T47D (cell line): Measurements from ENCODE around the gene B4GALT6.

Experiments used
- DNase-seq, 2 experiments: peaks; one replicate each; pipeline versions ENCODE4 v3.0.0 to v3.0.0-alpha.2; 2011 to 2012; ENCODE audit warnings: low read depth in 1 of 2, low spot score in 1 of 2
- JUND ChIP-seq: IDR thresholded peaks from 2 replicates; pipeline ENCODE4 v1.6.1; 2012; ENCODE audit warnings: low read depth
- in situ Hi-C: cut with HindIII; loops from 2 replicates; pipeline ENCODE4 v1.10.0; 2016; ENCODE audit warnings: low sequenced_read_pairs, low pct_unique_long_range_greater_than_20kb

B4GALT6 gene

GRCh38 chr18:31606265-31606664, 78.1 kb downstream of the B4GALT6 start:
- no peak for TF ChIP-seq JUND
- in situ Hi-C loops: no loop called here
- DNase-seq: no peak

GRCh38 chr18:31603315-31603714, 81.1 kb downstream of the B4GALT6 start:
- no peak for TF ChIP-seq JUND
- no peak for DNase-seq
- in situ Hi-C loops: no loop called here

GRCh38 chr18:31598021-31598805, 86.2 kb downstream of the B4GALT6 start:
- TF ChIP-seq JUND: no peak
- no peak for DNase-seq
- in situ Hi-C loops: no loop called here

GRCh38 chr18:31596081-31596872, 88.1 kb downstream of the B4GALT6 start:
- TF ChIP-seq JUND: no peak
- no peak for DNase-seq
- in situ Hi-C loops: no loop called here

- in situ Hi-C loops: no loop called here
- no peak for DNase-seq
- TF ChIP-seq JUND: no peak
Measured at GRCh38 chr18:31595121-31595771, 89.1 kb downstream of the B4GALT6 start.

DNA sequence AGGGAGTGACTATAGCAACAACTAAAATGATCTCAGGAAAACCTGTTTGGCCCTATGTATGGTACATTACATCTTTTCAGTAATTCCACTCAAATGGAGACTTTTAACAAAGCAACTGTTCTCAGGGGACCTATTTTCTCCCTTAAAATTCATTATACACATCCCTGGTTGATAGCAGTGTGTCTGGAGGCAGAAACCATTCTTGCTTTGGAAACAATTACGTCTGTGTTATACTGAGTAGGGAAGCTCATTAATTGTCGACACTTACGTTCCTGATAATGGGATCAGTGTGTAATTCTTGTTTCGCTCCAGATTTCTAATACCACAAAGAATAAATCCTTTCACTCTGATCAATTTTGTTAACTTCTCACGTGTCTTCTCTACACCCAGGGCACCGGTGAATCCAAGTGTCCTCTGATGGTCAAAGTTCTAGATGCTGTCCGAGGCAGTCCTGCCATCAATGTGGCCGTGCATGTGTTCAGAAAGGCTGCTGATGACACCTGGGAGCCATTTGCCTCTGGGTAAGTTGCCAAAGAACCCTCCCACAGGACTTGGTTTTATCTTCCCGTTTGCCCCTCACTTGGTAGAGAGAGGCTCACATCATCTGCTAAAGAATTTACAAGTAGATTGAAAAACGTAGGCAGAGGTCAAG, 91.7 kb downstream of the B4GALT6 start:
- in situ Hi-C loops: no loop called here
- no peak for DNase-seq
- TF ChIP-seq JUND: no peak

- in situ Hi-C loops: no loop called here
- TF ChIP-seq JUND: no peak
- DNase-seq: no peak
Measured at GRCh38 chr18:31591628-31592027, 92.8 kb downstream of the B4GALT6 start, which contains the start of gene TTR. Gene TTR (plus strand): TSS chr18:31591877. CDS start chr18:31591903, 26 bp downstream.

- in situ Hi-C loops: no loop called here
Measured at GRCh38 chr18:31591113-31591512, 93.3 kb downstream of the B4GALT6 start.

DNA sequence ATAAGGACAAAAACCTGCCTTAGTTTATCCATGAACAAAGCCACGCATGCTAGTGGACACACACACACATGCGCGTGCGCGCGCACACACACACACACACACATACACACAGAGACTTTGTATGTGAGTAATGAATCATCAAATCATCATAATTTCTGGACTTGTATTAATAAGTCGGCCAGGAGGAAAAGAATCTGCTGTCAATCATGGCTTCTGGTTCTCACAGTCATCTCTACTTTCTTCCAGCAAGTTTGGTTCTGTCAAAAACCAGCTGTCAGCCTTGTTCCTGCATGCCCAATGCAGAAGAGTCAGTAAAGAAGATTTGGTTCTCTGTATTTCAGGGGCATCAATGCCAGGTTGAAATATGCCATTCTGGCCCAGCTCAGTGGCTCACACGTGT, 93.8 kb downstream of the B4GALT6 start:
- no peak for DNase-seq
- no peak for TF ChIP-seq JUND
- in situ Hi-C loops: no loop called here

More at GRCh38 chr18:31591113-31591512, 93.3 kb downstream of the B4GALT6 start:
- no peak for DNase-seq
- TF ChIP-seq JUND: no peak

DNA sequence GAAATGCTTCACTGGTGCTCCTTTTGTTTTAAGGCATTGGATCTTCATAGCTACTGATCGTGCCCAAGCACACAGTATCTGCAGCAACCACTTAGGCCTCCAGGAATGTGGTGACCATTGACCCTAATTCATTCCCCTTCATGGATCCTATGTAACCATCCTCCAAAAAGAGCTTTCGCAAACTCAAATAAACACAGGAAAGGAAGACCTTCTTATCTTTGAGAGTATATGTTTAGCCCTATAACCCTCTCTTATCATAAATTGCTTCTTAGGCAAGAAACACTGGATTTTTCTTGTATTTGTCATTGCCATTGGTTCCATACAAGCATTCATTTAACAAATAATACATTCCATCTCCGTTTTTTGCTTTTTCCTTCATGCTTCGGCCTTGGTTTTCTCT, 96.9 kb downstream of the B4GALT6 start:
- no peak for TF ChIP-seq JUND
- DNase-seq: no peak
- in situ Hi-C loops: no loop called here

DNA sequence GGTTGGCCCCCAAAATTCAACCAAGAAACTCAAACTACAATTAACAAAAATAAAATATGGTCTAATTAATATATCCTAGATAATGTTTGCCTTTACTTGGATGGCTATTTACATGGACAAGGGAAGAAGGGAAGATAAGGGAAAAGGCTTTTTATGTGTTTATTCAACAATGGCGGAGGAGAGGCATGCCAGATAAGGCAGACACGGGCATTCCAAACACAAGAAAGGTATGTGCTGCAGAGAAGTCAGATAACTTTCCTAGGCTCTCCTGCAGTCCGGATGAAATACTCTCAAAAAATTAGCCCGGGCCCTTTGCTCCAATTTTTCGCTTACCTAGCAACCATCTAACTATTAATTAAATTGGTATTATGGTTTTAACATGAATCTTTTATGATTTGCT, 97.8 kb downstream of the B4GALT6 start:
- no peak for TF ChIP-seq JUND
- DNase-seq: no peak
- in situ Hi-C loops: no loop called here

DNA sequence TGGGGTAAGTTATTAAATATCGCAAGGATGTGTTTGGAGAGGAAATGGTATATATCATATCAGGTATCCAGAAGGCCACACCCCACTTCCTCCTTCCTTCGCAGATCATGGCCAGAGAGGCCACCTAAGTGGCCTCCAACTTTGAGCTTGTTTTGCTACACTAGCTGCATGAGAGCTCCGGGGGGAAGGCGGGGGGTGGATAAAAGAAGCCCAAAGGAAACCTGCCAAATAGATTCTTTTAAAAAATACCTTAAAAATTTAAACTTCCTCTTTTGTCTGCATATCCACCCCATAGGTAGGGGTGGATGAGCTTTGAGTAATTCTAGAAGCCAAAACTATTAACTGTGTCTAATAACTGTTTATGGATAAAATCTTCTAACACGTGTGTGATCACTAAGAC, 98.4 kb downstream of the B4GALT6 start:
- no peak for DNase-seq
- TF ChIP-seq JUND: no peak
- in situ Hi-C loops: no loop called here
